Brain microvascular endothelial cell (primary cell): ENCODE measurements around the gene COX7A1.
"Not testable (repeated sequence)": the region's sequence is repeated elsewhere in the genome, so short reads cannot be mapped to it uniquely, and the experiment has no call there.

ENCODE experiments used
- DNase-seq: peaks from one replicate; pipeline ENCODE4 v3.0.0-alpha.2; 2020
- H3K27ac ChIP-seq: fragments of 250-450 bp; sonication (Bioruptor Pico); 2 replicates; pipeline ENCODE4 v1.5.1; 2020; ENCODE audit warnings: mild to moderate bottlenecking, moderate library complexity
- H3K27me3 ChIP-seq: fragments of 250-450 bp; sonication (Bioruptor Pico); replicated peaks from 2 replicates; pipeline ENCODE4 v1.5.1; 2020; ENCODE audit warnings: mild to moderate bottlenecking
- H3K36me3 ChIP-seq: fragments of 250-450 bp; sonication (Bioruptor Pico); replicated peaks from 2 replicates; pipeline ENCODE4 v1.5.1; 2020; ENCODE audit warnings: mild to moderate bottlenecking
- H3K4me3 ChIP-seq: 2 replicates; pipeline ENCODE4 v1.5.1; 2011; ENCODE audit warnings: low read depth, mild to moderate bottlenecking, control low read depth, low read length, moderate library complexity
- in situ Hi-C: cut with HindIII; loops from 2 replicates; pipeline ENCODE4 v1.10.0; 2017; ENCODE audit warnings: low sequenced_read_pairs, low pct_ligation_motif_present
- TF ChIP-seq, protein P1 (sequence below): IDR thresholded peaks from 2 replicates; pipeline ENCODE4 v1.5.1; 2011; ENCODE audit warnings: low read depth, mild to moderate bottlenecking, moderate library complexity, low read length, control low read depth, inconsistent platforms; ENCODE audit errors: missing control alignments

Gene COX7A1

DNA sequence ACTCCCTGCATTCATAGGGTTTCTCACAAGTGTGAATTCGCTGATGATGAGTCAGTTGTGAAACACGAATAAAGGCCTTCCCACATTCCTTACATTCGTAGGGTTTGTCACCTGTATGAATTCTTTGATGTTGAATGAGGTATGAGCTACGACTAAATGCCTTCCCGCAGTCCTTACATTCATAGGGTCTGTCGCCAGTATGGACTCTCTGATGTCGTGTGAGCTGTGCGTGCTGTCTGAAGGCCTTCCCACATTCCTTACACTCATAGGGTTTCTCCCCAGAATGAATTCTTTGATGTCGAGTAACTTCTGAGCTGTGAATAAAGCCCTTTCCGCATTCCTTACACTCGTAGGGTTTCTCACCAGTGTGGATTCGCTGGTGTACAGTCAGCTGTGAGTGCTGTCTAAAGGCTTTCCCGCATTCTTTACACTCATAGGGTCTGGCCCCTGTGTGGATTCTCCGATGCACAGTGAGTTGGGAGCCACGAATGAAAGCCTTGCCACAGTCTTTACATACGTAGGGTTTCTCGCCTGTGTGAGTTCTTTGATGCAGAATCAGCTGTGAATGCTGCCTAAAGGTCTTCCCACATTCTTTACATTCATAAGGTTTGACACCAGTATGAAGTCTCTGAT lies 30.5 kb upstream of the COX7A1 start:
- no peaks in the 10 kb centered on the region for H3K36me3 ChIP-seq
- TF ChIP-seq, protein P1, sequence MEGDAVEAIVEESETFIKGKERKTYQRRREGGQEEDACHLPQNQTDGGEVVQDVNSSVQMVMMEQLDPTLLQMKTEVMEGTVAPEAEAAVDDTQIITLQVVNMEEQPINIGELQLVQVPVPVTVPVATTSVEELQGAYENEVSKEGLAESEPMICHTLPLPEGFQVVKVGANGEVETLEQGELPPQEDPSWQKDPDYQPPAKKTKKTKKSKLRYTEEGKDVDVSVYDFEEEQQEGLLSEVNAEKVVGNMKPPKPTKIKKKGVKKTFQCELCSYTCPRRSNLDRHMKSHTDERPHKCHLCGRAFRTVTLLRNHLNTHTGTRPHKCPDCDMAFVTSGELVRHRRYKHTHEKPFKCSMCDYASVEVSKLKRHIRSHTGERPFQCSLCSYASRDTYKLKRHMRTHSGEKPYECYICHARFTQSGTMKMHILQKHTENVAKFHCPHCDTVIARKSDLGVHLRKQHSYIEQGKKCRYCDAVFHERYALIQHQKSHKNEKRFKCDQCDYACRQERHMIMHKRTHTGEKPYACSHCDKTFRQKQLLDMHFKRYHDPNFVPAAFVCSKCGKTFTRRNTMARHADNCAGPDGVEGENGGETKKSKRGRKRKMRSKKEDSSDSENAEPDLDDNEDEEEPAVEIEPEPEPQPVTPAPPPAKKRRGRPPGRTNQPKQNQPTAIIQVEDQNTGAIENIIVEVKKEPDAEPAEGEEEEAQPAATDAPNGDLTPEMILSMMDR = no peak
- in situ Hi-C loops = no loop called here

GRCh38 chr19:36179077-36179476 lies 26.8 kb upstream of the COX7A1 start:
- H3K4me3 ChIP-seq, H3K27ac ChIP-seq, H3K27me3 ChIP-seq, DNase-seq, H3K36me3 ChIP-seq, in situ Hi-C loops: not testable (repeated sequence)

More for the DNA sequence above, 30.5 kb upstream of the COX7A1 start:
- Histone ChIP-seq H3K4me3 (no peak overlapping the region), H3K27ac (peak overlapping the region; percentile 82), H3K27me3 (no peaks in the 10 kb centered on the region)
- DNase-seq = peak; percentile 91

GRCh38 chr19:36173846-36174245 lies 21.6 kb upstream of the COX7A1 start:
- H3K36me3 ChIP-seq, DNase-seq, H3K27ac ChIP-seq, in situ Hi-C loops, H3K4me3 ChIP-seq, H3K27me3 ChIP-seq: not testable (repeated sequence)

- H3K27ac ChIP-seq = no peak overlapping the region
- H3K4me3 ChIP-seq = no peak overlapping the region
- DNase-seq = no peak
- TF ChIP-seq, protein P1 = no peak
- in situ Hi-C loops = no loop called here
- no peaks in the 10 kb centered on the region for H3K27me3 ChIP-seq
- no peaks in the 10 kb centered on the region for H3K36me3 ChIP-seq
These were observed 20.6 kb upstream of the COX7A1 start for GRCh38 chr19:36172852-36173251.

GRCh38 chr19:36169084-36169760 lies 17.0 kb upstream of the COX7A1 start:
- H3K27ac ChIP-seq = no peak overlapping the region
- TF ChIP-seq, protein P1 = no peak
- in situ Hi-C loops = no loop called here
- no peaks in the 10 kb centered on the region for H3K27me3 ChIP-seq
- no peaks in the 10 kb centered on the region for H3K36me3 ChIP-seq
- DNase-seq = no peak
- no peak overlapping the region for H3K4me3 ChIP-seq

GRCh38 chr19:36163813-36164212 lies 11.6 kb upstream of the COX7A1 start:
- Histone ChIP-seq H3K4me3 (no peak overlapping the region), H3K27me3 (no peaks in the 10 kb centered on the region), H3K36me3 (no peaks in the 10 kb centered on the region), H3K27ac (no peak overlapping the region)
- in situ Hi-C loops = no loop called here
- TF ChIP-seq, protein P1 = no peak
- no peak for DNase-seq
